ENCODE results near the gene DUSP1. TPM values are rescaled to one million over a fixed set of nuclear protein-coding genes. Genes with fewer than 3 reads are reported as not detected.

The DUSP1 gene
- total RNA-seq, 1 donor from 2014 or later = 227 TPM

DNA sequence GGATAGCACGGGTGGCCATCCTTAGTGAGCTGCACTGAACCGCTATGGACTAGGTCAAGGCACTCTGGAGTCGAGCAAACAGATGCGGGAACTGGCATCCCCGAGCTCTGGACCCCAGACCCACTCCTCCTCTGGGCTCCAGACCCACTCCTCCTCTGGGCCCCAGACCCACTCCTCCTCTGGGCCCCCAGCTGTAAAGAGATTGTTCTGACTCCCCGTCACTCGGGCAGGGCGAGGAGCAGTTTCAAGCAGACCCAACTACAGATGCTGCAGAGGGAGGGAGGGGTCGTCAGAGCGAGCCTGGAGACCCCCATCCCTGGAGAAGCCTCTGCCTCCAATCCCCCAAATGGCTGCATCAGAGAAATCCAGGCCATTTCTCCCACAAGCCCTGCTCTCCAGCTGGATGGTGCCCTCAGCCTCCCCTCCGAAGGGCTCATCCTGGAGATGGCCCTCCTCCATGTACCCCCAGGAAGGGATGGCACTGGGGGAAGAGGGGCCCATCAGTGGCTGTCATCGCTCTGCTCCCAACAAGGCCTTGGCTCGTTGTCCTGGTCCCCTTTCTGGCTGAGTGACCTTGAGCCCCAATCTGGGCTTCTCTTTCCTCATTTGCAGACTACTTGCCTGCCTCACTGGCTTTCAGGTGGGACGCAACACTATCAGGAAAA, 38.7 kb downstream of the DUSP1 start:
- H3K27me3 ChIP-seq (ENCODE audit: control insufficient read depth, insufficient read depth, low read length) = no peaks in the 10 kb centered on the region
- no peak for DNase-seq (ENCODE audit: low read depth)
- no peak overlapping the region for H3K4me3 ChIP-seq (ENCODE audit: low read depth, low read length)
- no peaks in the 10 kb centered on the region for H3K36me3 ChIP-seq (ENCODE audit: control insufficient read depth, insufficient read depth, low read length)
- TF ChIP-seq, protein P1, sequence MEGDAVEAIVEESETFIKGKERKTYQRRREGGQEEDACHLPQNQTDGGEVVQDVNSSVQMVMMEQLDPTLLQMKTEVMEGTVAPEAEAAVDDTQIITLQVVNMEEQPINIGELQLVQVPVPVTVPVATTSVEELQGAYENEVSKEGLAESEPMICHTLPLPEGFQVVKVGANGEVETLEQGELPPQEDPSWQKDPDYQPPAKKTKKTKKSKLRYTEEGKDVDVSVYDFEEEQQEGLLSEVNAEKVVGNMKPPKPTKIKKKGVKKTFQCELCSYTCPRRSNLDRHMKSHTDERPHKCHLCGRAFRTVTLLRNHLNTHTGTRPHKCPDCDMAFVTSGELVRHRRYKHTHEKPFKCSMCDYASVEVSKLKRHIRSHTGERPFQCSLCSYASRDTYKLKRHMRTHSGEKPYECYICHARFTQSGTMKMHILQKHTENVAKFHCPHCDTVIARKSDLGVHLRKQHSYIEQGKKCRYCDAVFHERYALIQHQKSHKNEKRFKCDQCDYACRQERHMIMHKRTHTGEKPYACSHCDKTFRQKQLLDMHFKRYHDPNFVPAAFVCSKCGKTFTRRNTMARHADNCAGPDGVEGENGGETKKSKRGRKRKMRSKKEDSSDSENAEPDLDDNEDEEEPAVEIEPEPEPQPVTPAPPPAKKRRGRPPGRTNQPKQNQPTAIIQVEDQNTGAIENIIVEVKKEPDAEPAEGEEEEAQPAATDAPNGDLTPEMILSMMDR (IDR thresholded peaks at IDR 0.05; ENCODE audit: insufficient read depth, low read length, poor library complexity, severe bottlenecking) = no peak

DNA sequence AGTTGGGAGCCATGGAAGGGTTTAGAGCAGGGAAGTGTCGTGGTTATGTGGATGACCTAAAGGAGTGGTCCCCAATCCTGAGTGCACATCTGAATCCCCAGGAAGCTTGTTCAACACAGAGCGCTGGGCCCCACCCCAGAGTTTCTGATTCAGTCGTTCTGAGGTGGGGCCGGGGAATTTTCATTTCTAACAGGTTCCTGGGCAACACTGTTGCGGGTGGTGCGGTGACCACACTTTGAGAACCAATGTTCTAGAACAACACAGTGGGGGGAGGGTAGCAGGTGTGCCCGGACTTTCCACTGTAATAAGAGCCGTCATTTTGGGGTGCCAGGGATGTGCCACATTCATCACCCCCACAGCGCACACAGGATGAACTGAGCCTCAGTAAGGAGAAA, 39.3 kb downstream of the DUSP1 start:
- H3K27me3 ChIP-seq (ENCODE audit: control insufficient read depth, insufficient read depth, low read length) = no peaks in the 10 kb centered on the region
- no peaks in the 10 kb centered on the region for H3K36me3 ChIP-seq (ENCODE audit: control insufficient read depth, insufficient read depth, low read length)
- no peak overlapping the region for H3K4me3 ChIP-seq (ENCODE audit: low read depth, low read length)
- TF ChIP-seq, protein P1 (IDR thresholded peaks at IDR 0.05; ENCODE audit: insufficient read depth, low read length, poor library complexity, severe bottlenecking) = no peak
- no peak for DNase-seq (ENCODE audit: low read depth)

DNA sequence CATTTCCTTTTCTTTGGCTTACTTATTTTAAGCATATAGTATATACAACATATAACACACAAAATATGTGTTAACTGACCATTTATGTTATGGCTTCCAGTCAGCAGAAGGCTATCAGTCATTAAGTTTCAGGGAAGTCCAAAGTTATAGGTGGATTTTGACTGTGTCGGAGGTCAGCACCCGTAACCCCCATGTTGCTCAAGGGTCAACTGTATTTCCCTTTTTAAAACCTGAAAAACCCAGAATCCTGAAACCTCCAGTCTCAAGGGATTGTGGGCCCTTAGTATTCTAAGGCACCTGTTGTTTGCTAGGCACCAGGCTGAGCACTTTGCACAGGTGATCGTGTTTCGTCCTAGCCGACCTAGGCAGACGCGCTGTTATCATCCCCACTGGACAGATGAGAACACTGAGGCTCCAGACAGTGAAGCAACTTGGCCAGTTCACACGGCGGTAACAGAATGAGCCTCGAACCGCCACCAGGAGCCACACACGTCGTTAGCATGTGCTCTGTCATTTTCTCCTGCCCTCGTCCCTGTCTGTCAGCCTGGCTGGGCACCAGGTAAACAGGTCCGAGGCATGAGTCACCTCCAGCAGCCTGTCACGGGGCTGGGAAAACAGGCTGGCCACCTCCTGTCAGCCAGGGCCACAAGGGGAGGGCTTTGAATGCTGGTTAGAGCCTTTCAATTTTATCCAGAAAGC, 39.9 kb downstream of the DUSP1 start:
- no peaks in the 10 kb centered on the region for H3K36me3 ChIP-seq (ENCODE audit: control insufficient read depth, insufficient read depth, low read length)
- TF ChIP-seq, protein P1 (IDR thresholded peaks at IDR 0.05; ENCODE audit: insufficient read depth, low read length, poor library complexity, severe bottlenecking) = no peak
- H3K4me3 ChIP-seq (ENCODE audit: low read depth, low read length) = no peak overlapping the region
- DNase-seq (ENCODE audit: low read depth) = peak; percentile 57
- H3K27me3 ChIP-seq (ENCODE audit: control insufficient read depth, insufficient read depth, low read length) = no peaks in the 10 kb centered on the region

DNA sequence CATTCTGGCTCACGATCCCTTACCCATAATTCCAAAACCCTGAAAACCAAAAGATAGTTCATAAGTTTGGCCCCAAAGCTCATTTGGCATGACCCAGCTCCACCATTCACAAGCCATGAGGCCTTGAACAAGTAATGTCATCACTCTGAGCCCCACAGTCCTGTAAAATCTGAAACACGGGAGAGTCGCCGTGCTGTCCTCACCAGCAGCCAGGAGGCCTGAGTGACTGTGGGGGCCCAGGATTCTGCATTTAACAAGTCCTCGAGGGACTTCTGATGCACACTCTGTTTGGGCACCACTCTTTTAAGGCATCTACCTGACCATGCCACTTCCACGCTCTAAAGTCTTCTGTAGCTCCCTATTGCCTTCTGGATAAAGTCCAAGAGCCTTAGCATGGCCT, 40.8 kb downstream of the DUSP1 start:
- H3K4me3 ChIP-seq (ENCODE audit: low read depth, low read length) = no peak overlapping the region
- DNase-seq (ENCODE audit: low read depth) = no peak
- no peaks in the 10 kb centered on the region for H3K27me3 ChIP-seq (ENCODE audit: control insufficient read depth, insufficient read depth, low read length)
- TF ChIP-seq, protein P1 (IDR thresholded peaks at IDR 0.05; ENCODE audit: insufficient read depth, low read length, poor library complexity, severe bottlenecking) = no peak
- H3K36me3 ChIP-seq (ENCODE audit: control insufficient read depth, insufficient read depth, low read length) = no peaks in the 10 kb centered on the region

DNA sequence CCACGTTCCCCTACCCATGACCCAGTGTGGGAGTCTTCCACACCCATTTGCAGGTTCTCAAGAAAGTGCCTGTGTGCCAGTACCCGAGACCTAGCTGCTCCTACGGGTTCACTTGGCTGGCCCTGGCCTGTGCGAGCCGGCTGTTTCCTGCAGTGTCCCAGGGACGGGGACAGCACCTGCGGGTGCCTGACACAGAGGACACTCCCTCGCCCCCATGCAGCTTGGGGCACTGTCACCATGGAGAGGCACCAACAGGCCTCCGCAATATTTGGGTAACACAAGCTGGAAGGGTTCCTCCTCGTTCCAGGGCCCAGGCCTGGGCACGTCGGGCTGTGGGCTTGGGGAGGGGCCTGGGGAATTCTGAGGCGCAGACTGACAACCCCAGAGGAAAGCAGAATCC, 41.4 kb downstream of the DUSP1 start:
- H3K36me3 ChIP-seq (ENCODE audit: control insufficient read depth, insufficient read depth, low read length) = no peaks in the 10 kb centered on the region
- TF ChIP-seq, protein P1 (IDR thresholded peaks at IDR 0.05; ENCODE audit: insufficient read depth, low read length, poor library complexity, severe bottlenecking) = no peak
- no peak for DNase-seq (ENCODE audit: low read depth)
- no peak overlapping the region for H3K4me3 ChIP-seq (ENCODE audit: low read depth, low read length)
- no peaks in the 10 kb centered on the region for H3K27me3 ChIP-seq (ENCODE audit: control insufficient read depth, insufficient read depth, low read length)
